Type B pancreatic cell (in vitro differentiated cells): ENCODE measurements around the gene SCAMP5. TPM values are rescaled to one million over a fixed set of nuclear protein-coding genes. Genes with fewer than 3 reads are reported as not detected.

ENCODE experiments used
- DNase-seq: peaks from one replicate; pipeline ENCODE4 v3.0.0; 2021; ENCODE audit warnings: mixed read lengths; ENCODE audit not compliant: unreplicated experiment; ENCODE audit errors: extremely low spot score
- H3K27ac Mint-ChIP-seq: 2 replicates; pipeline ENCODE4 v1.8.0; 2021; ENCODE audit warnings: mild to moderate bottlenecking, mixed read lengths
- H3K27me3 Mint-ChIP-seq: 2 replicates; pipeline ENCODE4 v1.8.0; 2021; ENCODE audit warnings: mixed read lengths
- H3K36me3 Mint-ChIP-seq: 2 replicates; pipeline ENCODE4 v1.8.0; 2021; ENCODE audit warnings: mixed read lengths
- H3K4me1 Mint-ChIP-seq: one replicate; pipeline ENCODE4 v1.8.0; 2021; ENCODE audit warnings: mixed read lengths; ENCODE audit not compliant: unreplicated experiment
- H3K4me3 Mint-ChIP-seq: 2 replicates; pipeline ENCODE4 v1.8.0; 2021; ENCODE audit warnings: mild to moderate bottlenecking, mixed read lengths
- H3K9me3 Mint-ChIP-seq: 2 replicates; pipeline ENCODE4 v1.8.0; 2021; ENCODE audit warnings: mixed read lengths
- CTCF ChIP-seq: fragments of 200-600 bp; sonication (generic); conservative IDR thresholded peaks from 2 replicates; pipeline ENCODE4 v1.5.0; 2021; ENCODE audit warnings: antibody characterized with exemption, mild to moderate bottlenecking
- total RNA-seq: library from RNA; stranded (reverse); gene quantifications from 2 replicates; pipeline ENCODE4 v1.2.1, GENCODE V29; 2021; ENCODE audit warnings: low replicate concordance

Gene SCAMP5
- total RNA-seq, 1 donor from 2014 or later = 38.1 TPM

GRCh38 chr15:75008629-75009326 lies 13.4 kb downstream of the SCAMP5 start:
- Mint-ChIP-seq H3K27me3 (no peaks in the 10 kb centered on the region), H3K4me1 (no peaks in the 10 kb centered on the region), H3K9me3 (no peaks in the 10 kb centered on the region), H3K4me3 (no peak overlapping the region), H3K36me3 (no peaks in the 10 kb centered on the region), H3K27ac (no peak overlapping the region)
- no peak for DNase-seq
- no peak for TF ChIP-seq CTCF

- Mint-ChIP-seq H3K9me3 (no peaks in the 10 kb centered on the region), H3K27me3 (no peaks in the 10 kb centered on the region), H3K27ac (no peak overlapping the region), H3K36me3 (peaks cover 4% of the 10 kb centered on the region), H3K4me1 (no peaks in the 10 kb centered on the region), H3K4me3 (no peak overlapping the region)
- no peak for DNase-seq
- no peak for TF ChIP-seq CTCF
Measured at GRCh38 chr15:75016431-75016830, 21.1 kb downstream of the SCAMP5 start.

GRCh38 chr15:75019916-75020315 lies 24.6 kb downstream of the SCAMP5 start:
- H3K27me3 Mint-ChIP-seq = no peaks in the 10 kb centered on the region
- H3K4me1 Mint-ChIP-seq = peaks cover 6% of the 10 kb centered on the region
- no peak for DNase-seq
- no peaks in the 10 kb centered on the region for H3K9me3 Mint-ChIP-seq
- peaks cover 4% of the 10 kb centered on the region for H3K36me3 Mint-ChIP-seq
- no peak overlapping the region for H3K27ac Mint-ChIP-seq
- no peak for TF ChIP-seq CTCF
- H3K4me3 Mint-ChIP-seq = no peak overlapping the region

- H3K27ac Mint-ChIP-seq = no peak overlapping the region
- peaks cover 1% of the 10 kb centered on the region for H3K36me3 Mint-ChIP-seq
- peaks cover 16% of the 10 kb centered on the region for H3K4me1 Mint-ChIP-seq
- no peak for TF ChIP-seq CTCF
- H3K27me3 Mint-ChIP-seq = no peaks in the 10 kb centered on the region
- H3K9me3 Mint-ChIP-seq = no peaks in the 10 kb centered on the region
- H3K4me3 Mint-ChIP-seq = no peak overlapping the region
- no peak for DNase-seq
Measured at GRCh38 chr15:75021341-75021740, 26.0 kb downstream of the SCAMP5 start.

GRCh38 chr15:75022783-75023180 lies 27.4 kb downstream of the SCAMP5 start:
- Mint-ChIP-seq H3K9me3 (no peaks in the 10 kb centered on the region), H3K27ac (peak overlapping the region; percentile 95), H3K4me3 (peak overlapping the region; percentile 99), H3K27me3 (no peaks in the 10 kb centered on the region), H3K4me1 (peaks cover 16% of the 10 kb centered on the region), H3K36me3 (no peaks in the 10 kb centered on the region)
- no peak for TF ChIP-seq CTCF
- DNase-seq = no peak
